Psoas muscle (tissue), 8 donors: Measurements from ENCODE around the gene BTBD16. TPM values are rescaled to one million over a fixed set of nuclear protein-coding genes. Genes with fewer than 3 reads are reported as not detected.

ENCODE experiments used
- ATAC-seq, 4 donors: fragments of 200-7000 bp; cut with Tn5 transposase; one replicate each; pipeline ENCODE4 v1.9.1; 2020; ENCODE audit warnings: moderate library complexity in 3 of 4, mild to moderate bottlenecking in 2 of 4
- DNase-seq, 2 donors: peaks; one replicate each; pipeline ENCODE4 v3.0.0-alpha.2; 2020
- H3K27ac ChIP-seq: fragments of 200-600 bp; one replicate; pipeline ENCODE4 v1.8.0; 2022
- H3K27me3 ChIP-seq, 3 donors: fragments of 200-600 bp in 1 of 3; one replicate each; pipeline versions ENCODE4 v1.6.1 to v1.8.0; 2013 to 2022; ENCODE audit warnings: low read length in 2 of 3, mild to moderate bottlenecking in 2 of 3, moderate library complexity in 1 of 3; ENCODE audit not compliant: insufficient read depth in 3 of 3
- H3K36me3 ChIP-seq, 2 donors: fragments of 200-600 bp in 1 of 2; one replicate each; pipeline versions ENCODE4 v1.6.1 to v1.8.0; 2013 to 2022; ENCODE audit warnings: low read depth in 1 of 2, mild to moderate bottlenecking in 1 of 2, moderate library complexity in 1 of 2; ENCODE audit not compliant: insufficient read depth in 1 of 2
- H3K4me1 ChIP-seq: fragments of 200-600 bp; one replicate; pipeline ENCODE4 v1.8.0; 2022
- H3K4me3 ChIP-seq: fragments of 200-600 bp; one replicate; pipeline ENCODE4 v1.8.0; 2022; ENCODE audit warnings: mild to moderate bottlenecking
- H3K9me3 ChIP-seq: fragments of 200-600 bp; one replicate; pipeline ENCODE4 v1.8.0; 2022
- WGBS, 3 donors: extraction: QIAGEN DNeasy Blood & Tissue Kit; methylation state at CpG; one replicate each; pipeline versions ENCODE4 v1.1.6 to v1.1.7; 2013; 5-methylcytosine and 5-hydroxymethylcytosine counted together
- intact Hi-C, 2 donors: fragments of 100-400 bp; cut with DNase I; formaldehyde crosslinking; loops; one replicate each; pipeline versions ENCODE4 v1.11.0 to v1.14.2; 2022
- polyA plus RNA-seq, 3 donors: library from polyadenylated mRNA; stranded (reverse); fragments of 200-250 nt; gene quantifications; one replicate each; pipeline ENCODE4 v1.2.3, GENCODE V29; 2013
- total RNA-seq, 4 donors: library from RNA; stranded (reverse); fragmentation: NEBNext Ultra II Directional in 2 of 4; extraction: Animal tissue kit (Norgen Biotek cat#: 25700) in 2 of 4; gene quantifications; one replicate each; pipeline versions ENCODE4 v1.2.1 to v1.2.4, GENCODE V29; 2021 to 2023
- TF ChIP-seq, protein P1 (sequence below): fragments of 200-600 bp; IDR thresholded peaks from one replicate; pipeline ENCODE4 v1.8.0; 2022; ENCODE audit warnings: antibody characterized with exemption
- donor health status: healthy with polysubstance abuse.
- donor health status: DM: no; HTN: no; CAD: no; lungs with moderate emphysema.
- donor health status: Bipolar disorder and iron deficiency.
- donor health status: healthy.
- donor health status: DM: yes; HTN: yes; CAD: no.
- donor health status: DM: no; HTN: no; CAD: no.
- donor health status: DM: no; HTN: no; CAD: no.
- donor health status: DM: yes; HTN: yes; CAD: no.

BTBD16 gene
- total and polyA plus RNA-seq, 7 donors = 0.14 to 0.58 (median 0.32) TPM; not detected in 4

- DNase-seq (no peak), ATAC-seq (peak in 3 of 4 donors; percentile 25 to 57 (median 57))
- H3K9me3 ChIP-seq = no peaks in the 10 kb centered on the region
- WGBS, 3 donors = 77 to 88% (median 80%) methylated on average over 10 of the region's 10 CpGs
- intact Hi-C loops = no loop called here
- H3K4me3 ChIP-seq = no peak overlapping the region
- H3K4me1 ChIP-seq = peaks cover 6% of the 10 kb centered on the region
- H3K27ac ChIP-seq = no peak overlapping the region
- TF ChIP-seq, protein P1, sequence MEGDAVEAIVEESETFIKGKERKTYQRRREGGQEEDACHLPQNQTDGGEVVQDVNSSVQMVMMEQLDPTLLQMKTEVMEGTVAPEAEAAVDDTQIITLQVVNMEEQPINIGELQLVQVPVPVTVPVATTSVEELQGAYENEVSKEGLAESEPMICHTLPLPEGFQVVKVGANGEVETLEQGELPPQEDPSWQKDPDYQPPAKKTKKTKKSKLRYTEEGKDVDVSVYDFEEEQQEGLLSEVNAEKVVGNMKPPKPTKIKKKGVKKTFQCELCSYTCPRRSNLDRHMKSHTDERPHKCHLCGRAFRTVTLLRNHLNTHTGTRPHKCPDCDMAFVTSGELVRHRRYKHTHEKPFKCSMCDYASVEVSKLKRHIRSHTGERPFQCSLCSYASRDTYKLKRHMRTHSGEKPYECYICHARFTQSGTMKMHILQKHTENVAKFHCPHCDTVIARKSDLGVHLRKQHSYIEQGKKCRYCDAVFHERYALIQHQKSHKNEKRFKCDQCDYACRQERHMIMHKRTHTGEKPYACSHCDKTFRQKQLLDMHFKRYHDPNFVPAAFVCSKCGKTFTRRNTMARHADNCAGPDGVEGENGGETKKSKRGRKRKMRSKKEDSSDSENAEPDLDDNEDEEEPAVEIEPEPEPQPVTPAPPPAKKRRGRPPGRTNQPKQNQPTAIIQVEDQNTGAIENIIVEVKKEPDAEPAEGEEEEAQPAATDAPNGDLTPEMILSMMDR = no peak
- H3K36me3 ChIP-seq = peaks cover 6 to 93% of the 10 kb centered on the region in 2 donors
- H3K27me3 ChIP-seq = no peaks in the 10 kb centered on the region
Measured at GRCh38 chr10:122239578-122240257, 31.4 kb upstream of the BTBD16 start.

GRCh38 chr10:122240401-122240800 lies 30.7 kb upstream of the BTBD16 start:
- H3K4me3 ChIP-seq = no peak overlapping the region
- TF ChIP-seq, protein P1 = no peak
- DNase-seq (no peak), ATAC-seq (no peak)
- intact Hi-C loops = no loop called here
- H3K4me1 ChIP-seq = no peaks in the 10 kb centered on the region
- WGBS, 3 donors = 93 to 95% (median 95%) methylated on average over 6 of the region's 6 CpGs
- H3K27ac ChIP-seq = no peak overlapping the region
- H3K9me3 ChIP-seq = no peaks in the 10 kb centered on the region
- peaks cover 6 to 99% of the 10 kb centered on the region in 2 donors for H3K36me3 ChIP-seq
- H3K27me3 ChIP-seq = no peaks in the 10 kb centered on the region

DNA sequence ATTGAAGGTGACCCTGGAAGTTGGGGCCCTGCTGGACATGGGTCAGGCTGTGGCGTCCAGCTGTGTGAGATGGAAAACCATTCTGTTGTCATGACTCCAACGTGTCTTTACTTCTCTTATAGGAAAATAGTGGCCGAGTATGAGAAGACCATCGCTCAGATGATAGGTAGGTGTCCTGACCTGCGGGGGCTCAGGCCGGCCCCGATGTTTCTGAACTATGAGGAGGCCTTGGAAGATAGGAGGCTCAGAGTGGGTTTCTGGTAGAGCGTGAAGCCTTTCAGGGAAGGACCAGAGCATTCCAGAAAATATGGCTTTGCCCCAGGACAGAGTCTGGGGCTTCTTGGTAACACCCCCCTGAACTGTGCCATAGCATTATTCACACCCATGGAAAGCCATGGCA lies 29.3 kb upstream of the BTBD16 start:
- H3K27ac ChIP-seq = no peak overlapping the region
- 91 to 95% (median 94%) methylated on average over 8 of the region's 8 CpGs for WGBS, 3 donors
- intact Hi-C loops = no loop called here
- DNase-seq (no peak), ATAC-seq (no peak)
- H3K36me3 ChIP-seq = peaks cover 6 to 100% of the 10 kb centered on the region in 2 donors
- no peak overlapping the region for H3K4me3 ChIP-seq
- no peaks in the 10 kb centered on the region for H3K9me3 ChIP-seq
- H3K4me1 ChIP-seq = no peaks in the 10 kb centered on the region
- no peaks in the 10 kb centered on the region for H3K27me3 ChIP-seq
- TF ChIP-seq, protein P1 = no peak

GRCh38 chr10:122243550-122243949 lies 27.5 kb upstream of the BTBD16 start:
- peak in 1 of 4 donors; percentile 26 for ATAC-seq

More at GRCh38 chr10:122243550-122243949, 27.5 kb upstream of the BTBD16 start:
- 88 to 93% (median 92%) methylated on average over 2 of the region's 2 CpGs for WGBS, 3 donors
- no peaks in the 10 kb centered on the region for H3K4me1 ChIP-seq
- peaks cover 6 to 100% of the 10 kb centered on the region in 2 donors for H3K36me3 ChIP-seq
- intact Hi-C loops = no loop called here
- no peaks in the 10 kb centered on the region for H3K27me3 ChIP-seq
- TF ChIP-seq, protein P1 = no peak
- H3K9me3 ChIP-seq = no peaks in the 10 kb centered on the region
- no peak overlapping the region for H3K27ac ChIP-seq
- no peak overlapping the region for H3K4me3 ChIP-seq
- no peak for DNase-seq
